Measurements from ENCODE around the gene MAPK8IP1.

Gene MAPK8IP1

DNA sequence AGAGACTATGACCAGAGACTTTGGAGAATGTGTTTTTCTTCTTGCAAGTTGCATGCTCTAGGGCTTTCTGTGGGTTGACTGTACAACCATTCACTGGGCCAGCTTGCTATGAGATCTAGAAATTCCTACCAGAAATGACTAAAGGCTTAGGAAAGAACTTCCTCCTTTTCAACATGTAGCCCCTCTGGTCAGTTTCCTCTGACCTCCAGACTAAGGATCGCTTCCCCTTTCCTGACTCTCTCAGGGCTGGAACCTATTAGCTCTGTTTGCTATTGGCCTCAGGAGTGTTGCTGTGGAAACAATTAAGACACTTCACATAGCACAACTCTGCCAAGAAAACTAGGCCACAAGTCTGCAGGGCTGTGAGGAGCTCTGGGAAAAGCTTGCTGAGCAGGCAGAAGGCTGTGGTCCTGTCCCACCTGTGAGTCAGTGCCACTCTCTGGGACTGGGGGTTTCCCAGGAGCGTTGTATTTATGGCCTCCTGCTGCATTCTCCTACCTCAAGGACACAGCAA, 27.4 kb upstream of the MAPK8IP1 start:
- ChIA-PET POLR2A (no interaction called here), CTCF (interaction anchor here (2.1 kb wide), 1 partner anchor 15 kb away, joined by 10 read pairs; no protein-coding TSS in a partner anchor)
- Histone ChIP-seq H3K4me1 (ENCODE audit: control insufficient read depth, insufficient read depth, low read length) (no peaks in the 10 kb centered on the region), H3K27ac (ENCODE audit: extremely low read depth, low read depth, low read length) (no peak overlapping the region), H3K4me3 (ENCODE audit: low read depth, low read length) (no peak overlapping the region), H3K9me3 (ENCODE audit: control insufficient read depth, insufficient read depth, low read depth, low read length) (no peaks in the 10 kb centered on the region), H3K36me3 (ENCODE audit: control insufficient read depth in 2 of 2, insufficient read depth in 1 of 2, low read length in 2 of 2) (peaks cover 0 to 59% of the 10 kb centered on the region in 2 experiments; a peak in 1 of 3 replicates)
- no peak for TF ChIP-seq ZNF623 (tag by site-specific recombination; IDR thresholded peaks at IDR 0.05)
- TF ChIP-seq, protein P1, sequence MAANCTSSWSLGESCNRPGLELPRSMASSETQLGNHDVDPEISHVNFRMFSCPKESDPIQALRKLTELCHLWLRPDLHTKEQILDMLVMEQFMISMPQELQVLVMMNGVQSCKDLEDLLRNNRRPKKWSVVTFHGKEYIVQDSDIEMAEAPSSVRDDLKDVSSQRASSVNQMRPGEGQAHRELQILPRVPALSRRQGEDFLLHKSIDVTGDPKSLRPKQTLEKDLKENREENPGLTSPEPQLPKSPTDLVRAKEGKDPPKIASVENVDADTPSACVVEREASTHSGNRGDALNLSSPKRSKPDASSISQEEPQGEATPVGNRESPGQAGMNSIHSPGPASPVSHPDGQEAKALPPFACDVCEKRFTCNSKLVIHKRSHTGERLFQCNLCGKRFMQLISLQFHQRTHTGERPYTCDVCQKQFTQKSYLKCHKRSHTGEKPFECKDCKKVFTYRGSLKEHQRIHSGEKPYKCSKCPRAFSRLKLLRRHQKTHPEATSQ (tag by site-specific recombination; IDR thresholded peaks at IDR 0.05) = no peak
- TF ChIP-seq, protein P2, sequence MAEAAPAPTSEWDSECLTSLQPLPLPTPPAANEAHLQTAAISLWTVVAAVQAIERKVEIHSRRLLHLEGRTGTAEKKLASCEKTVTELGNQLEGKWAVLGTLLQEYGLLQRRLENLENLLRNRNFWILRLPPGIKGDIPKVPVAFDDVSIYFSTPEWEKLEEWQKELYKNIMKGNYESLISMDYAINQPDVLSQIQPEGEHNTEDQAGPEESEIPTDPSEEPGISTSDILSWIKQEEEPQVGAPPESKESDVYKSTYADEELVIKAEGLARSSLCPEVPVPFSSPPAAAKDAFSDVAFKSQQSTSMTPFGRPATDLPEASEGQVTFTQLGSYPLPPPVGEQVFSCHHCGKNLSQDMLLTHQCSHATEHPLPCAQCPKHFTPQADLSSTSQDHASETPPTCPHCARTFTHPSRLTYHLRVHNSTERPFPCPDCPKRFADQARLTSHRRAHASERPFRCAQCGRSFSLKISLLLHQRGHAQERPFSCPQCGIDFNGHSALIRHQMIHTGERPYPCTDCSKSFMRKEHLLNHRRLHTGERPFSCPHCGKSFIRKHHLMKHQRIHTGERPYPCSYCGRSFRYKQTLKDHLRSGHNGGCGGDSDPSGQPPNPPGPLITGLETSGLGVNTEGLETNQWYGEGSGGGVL (tag by site-specific recombination; IDR thresholded peaks at IDR 0.05) = no peak
- no peak for TF ChIP-seq ZNF133 (tag by site-specific recombination; IDR thresholded peaks at IDR 0.05)
- TF ChIP-seq ZNF132 (tag by site-specific recombination; IDR thresholded peaks at IDR 0.05; ENCODE audit: borderline replicate concordance) = no peak
- no peak for TF ChIP-seq REPIN1 (tag by site-specific recombination; IDR thresholded peaks at IDR 0.05; ENCODE audit: low read depth)
- no peak for TF ChIP-seq GLI2 (tag by site-specific recombination; IDR thresholded peaks at IDR 0.05; ENCODE audit: borderline replicate concordance, low read depth)
- TF ChIP-seq ZNF416 (tag by site-specific recombination; IDR thresholded peaks at IDR 0.05) = no peak
- no peak for TF ChIP-seq BCL11A (tag by site-specific recombination; IDR thresholded peaks at IDR 0.05; ENCODE audit: low read depth)
- TF ChIP-seq SP2 (tag by site-specific recombination; IDR thresholded peaks at IDR 0.05) = no peak
- TF ChIP-seq ZNF174 (tag by site-specific recombination; IDR thresholded peaks at IDR 0.05) = no peak

DNA sequence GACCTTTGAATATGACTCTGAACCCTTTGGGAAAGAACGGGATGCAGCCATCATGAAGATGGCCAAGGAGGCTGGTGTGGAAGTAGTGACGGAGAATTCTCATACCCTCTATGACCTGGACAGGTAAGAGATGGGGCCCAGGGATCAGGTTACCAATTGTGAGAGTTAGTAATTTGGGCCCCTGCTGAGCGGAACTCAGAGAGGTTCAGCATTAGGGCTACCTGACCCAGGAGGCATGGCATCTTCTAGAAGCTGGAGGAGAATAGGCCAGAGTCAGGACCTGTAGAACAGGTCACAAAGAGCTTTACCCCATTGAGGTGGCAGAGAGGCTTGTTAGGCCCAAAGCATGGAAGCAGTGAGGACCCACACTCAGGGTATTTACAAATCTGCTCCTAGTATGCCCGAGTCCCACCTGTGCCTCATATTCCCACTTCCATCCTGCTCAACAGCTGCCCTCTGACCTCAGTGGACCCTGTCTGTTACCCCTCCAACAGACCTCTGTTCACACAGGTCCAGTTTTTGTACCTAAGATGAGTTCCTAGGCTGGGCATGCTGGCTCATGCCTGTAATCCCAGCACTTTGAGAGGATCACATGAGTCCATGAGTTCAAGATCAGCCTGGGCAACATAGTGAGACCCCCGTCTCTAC, 26.6 kb upstream of the MAPK8IP1 start:
- POLR2A ChIA-PET = interaction anchor here (0.6 kb wide), 1 partner anchor 11 kb away, joined by 4 read pairs; no protein-coding TSS in a partner anchor
- CTCF ChIA-PET = interaction anchor here (2.1 kb wide), 1 partner anchor 16 kb away, joined by 10 read pairs; no protein-coding TSS in a partner anchor
- no peak for TF ChIP-seq ZNF76 (tag by site-specific recombination; IDR thresholded peaks at IDR 0.05; ENCODE audit: borderline replicate concordance, low read depth)
- TF ChIP-seq, protein P3, sequence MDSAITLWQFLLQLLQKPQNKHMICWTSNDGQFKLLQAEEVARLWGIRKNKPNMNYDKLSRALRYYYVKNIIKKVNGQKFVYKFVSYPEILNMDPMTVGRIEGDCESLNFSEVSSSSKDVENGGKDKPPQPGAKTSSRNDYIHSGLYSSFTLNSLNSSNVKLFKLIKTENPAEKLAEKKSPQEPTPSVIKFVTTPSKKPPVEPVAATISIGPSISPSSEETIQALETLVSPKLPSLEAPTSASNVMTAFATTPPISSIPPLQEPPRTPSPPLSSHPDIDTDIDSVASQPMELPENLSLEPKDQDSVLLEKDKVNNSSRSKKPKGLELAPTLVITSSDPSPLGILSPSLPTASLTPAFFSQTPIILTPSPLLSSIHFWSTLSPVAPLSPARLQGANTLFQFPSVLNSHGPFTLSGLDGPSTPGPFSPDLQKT (IDR thresholded peaks at IDR 0.05; ENCODE audit: borderline replicate concordance, low read depth, low read length) = no peak
- TF ChIP-seq, protein P4, sequence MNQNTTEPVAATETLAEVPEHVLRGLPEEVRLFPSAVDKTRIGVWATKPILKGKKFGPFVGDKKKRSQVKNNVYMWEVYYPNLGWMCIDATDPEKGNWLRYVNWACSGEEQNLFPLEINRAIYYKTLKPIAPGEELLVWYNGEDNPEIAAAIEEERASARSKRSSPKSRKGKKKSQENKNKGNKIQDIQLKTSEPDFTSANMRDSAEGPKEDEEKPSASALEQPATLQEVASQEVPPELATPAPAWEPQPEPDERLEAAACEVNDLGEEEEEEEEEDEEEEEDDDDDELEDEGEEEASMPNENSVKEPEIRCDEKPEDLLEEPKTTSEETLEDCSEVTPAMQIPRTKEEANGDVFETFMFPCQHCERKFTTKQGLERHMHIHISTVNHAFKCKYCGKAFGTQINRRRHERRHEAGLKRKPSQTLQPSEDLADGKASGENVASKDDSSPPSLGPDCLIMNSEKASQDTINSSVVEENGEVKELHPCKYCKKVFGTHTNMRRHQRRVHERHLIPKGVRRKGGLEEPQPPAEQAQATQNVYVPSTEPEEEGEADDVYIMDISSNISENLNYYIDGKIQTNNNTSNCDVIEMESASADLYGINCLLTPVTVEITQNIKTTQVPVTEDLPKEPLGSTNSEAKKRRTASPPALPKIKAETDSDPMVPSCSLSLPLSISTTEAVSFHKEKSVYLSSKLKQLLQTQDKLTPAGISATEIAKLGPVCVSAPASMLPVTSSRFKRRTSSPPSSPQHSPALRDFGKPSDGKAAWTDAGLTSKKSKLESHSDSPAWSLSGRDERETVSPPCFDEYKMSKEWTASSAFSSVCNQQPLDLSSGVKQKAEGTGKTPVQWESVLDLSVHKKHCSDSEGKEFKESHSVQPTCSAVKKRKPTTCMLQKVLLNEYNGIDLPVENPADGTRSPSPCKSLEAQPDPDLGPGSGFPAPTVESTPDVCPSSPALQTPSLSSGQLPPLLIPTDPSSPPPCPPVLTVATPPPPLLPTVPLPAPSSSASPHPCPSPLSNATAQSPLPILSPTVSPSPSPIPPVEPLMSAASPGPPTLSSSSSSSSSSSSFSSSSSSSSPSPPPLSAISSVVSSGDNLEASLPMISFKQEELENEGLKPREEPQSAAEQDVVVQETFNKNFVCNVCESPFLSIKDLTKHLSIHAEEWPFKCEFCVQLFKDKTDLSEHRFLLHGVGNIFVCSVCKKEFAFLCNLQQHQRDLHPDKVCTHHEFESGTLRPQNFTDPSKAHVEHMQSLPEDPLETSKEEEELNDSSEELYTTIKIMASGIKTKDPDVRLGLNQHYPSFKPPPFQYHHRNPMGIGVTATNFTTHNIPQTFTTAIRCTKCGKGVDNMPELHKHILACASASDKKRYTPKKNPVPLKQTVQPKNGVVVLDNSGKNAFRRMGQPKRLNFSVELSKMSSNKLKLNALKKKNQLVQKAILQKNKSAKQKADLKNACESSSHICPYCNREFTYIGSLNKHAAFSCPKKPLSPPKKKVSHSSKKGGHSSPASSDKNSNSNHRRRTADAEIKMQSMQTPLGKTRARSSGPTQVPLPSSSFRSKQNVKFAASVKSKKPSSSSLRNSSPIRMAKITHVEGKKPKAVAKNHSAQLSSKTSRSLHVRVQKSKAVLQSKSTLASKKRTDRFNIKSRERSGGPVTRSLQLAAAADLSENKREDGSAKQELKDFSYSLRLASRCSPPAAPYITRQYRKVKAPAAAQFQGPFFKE (tag by site-specific recombination; IDR thresholded peaks at IDR 0.05; ENCODE audit: borderline replicate concordance) = no peak
- no peak for TF ChIP-seq ZBTB8A (tag by site-specific recombination; IDR thresholded peaks at IDR 0.05)
- no peak for TF ChIP-seq ZNF239 (tag by site-specific recombination; IDR thresholded peaks at IDR 0.05)
- no peak for TF ChIP-seq ZNF221 (tag by site-specific recombination; IDR thresholded peaks at IDR 0.05; ENCODE audit: borderline replicate concordance)
- no peak for TF ChIP-seq ZNF473 (tag by site-specific recombination; IDR thresholded peaks at IDR 0.05)
- TF ChIP-seq, protein P2 (tag by site-specific recombination; IDR thresholded peaks at IDR 0.05) = no peak
- no peak for TF ChIP-seq REPIN1 (tag by site-specific recombination; IDR thresholded peaks at IDR 0.05; ENCODE audit: low read depth)

More for the DNA sequence above, 26.6 kb upstream of the MAPK8IP1 start:
- Histone ChIP-seq H3K4me3 (ENCODE audit: low read depth, low read length) (no peak overlapping the region), H3K4me1 (ENCODE audit: control insufficient read depth, insufficient read depth, low read length) (no peaks in the 10 kb centered on the region), H3K36me3 (ENCODE audit: control insufficient read depth in 2 of 2, insufficient read depth in 1 of 2, low read length in 2 of 2) (peaks cover 0 to 67% of the 10 kb centered on the region in 2 experiments; a peak in 1 of 3 replicates), H3K9me3 (ENCODE audit: control insufficient read depth, insufficient read depth, low read depth, low read length) (no peaks in the 10 kb centered on the region), H3K27ac (ENCODE audit: extremely low read depth, low read depth, low read length) (no peak overlapping the region)

All from HEK293 (cell line).